Immature natural killer cell (primary cell): ENCODE results near the gene LRRC4C. TPM values are rescaled to one million over a fixed set of nuclear protein-coding genes. Genes with fewer than 3 reads are reported as not detected.

Experiments
- DNase-seq, 3 donors: peaks; one replicate each; pipeline ENCODE4 v3.0.0; 2022; ENCODE audit warnings: mixed read lengths in 1 of 3
- H3K27ac Mint-ChIP-seq, 6 donors: one replicate each; pipeline ENCODE4 v1.8.0; 2020; ENCODE audit warnings: mixed read lengths in 6 of 6, mild to moderate bottlenecking in 5 of 6, inconsistent platforms in 4 of 6, moderate library complexity in 3 of 6
- H3K27me3 Mint-ChIP-seq, 3 donors: one replicate each; pipeline ENCODE4 v1.8.0; 2020 to 2021; ENCODE audit warnings: low read depth in 3 of 3, mild to moderate bottlenecking in 3 of 3, mixed read lengths in 3 of 3, moderate library complexity in 3 of 3, inconsistent platforms in 1 of 3
- H3K36me3 Mint-ChIP-seq, 3 donors: one replicate each; pipeline ENCODE4 v1.8.0; 2020; ENCODE audit warnings: mixed read lengths in 3 of 3, inconsistent platforms in 2 of 3, mild to moderate bottlenecking in 2 of 3
- H3K4me1 Mint-ChIP-seq, 2 donors: one replicate each; pipeline ENCODE4 v1.8.0; 2020; ENCODE audit warnings: inconsistent platforms in 2 of 2, mild to moderate bottlenecking in 2 of 2, mixed read lengths in 2 of 2, moderate library complexity in 1 of 2
- H3K4me3 Mint-ChIP-seq, 5 donors: one replicate each; pipeline ENCODE4 v1.8.0; 2020; ENCODE audit warnings: mild to moderate bottlenecking in 5 of 5, mixed read lengths in 5 of 5, inconsistent platforms in 3 of 5, moderate library complexity in 3 of 5
- H3K9me3 Mint-ChIP-seq, 6 donors: one replicate each; pipeline ENCODE4 v1.8.0; 2020; ENCODE audit warnings: mild to moderate bottlenecking in 6 of 6, mixed read lengths in 6 of 6, inconsistent platforms in 4 of 6, moderate library complexity in 3 of 6
- polyA plus RNA-seq, 3 donors: library from polyadenylated mRNA; unstranded; fragments of 300-500 nt; fragmentation: Illumina TruSeq; gene quantifications; one replicate each; pipeline ENCODE4 v1.2.3, GENCODE V29; 2021

The LRRC4C gene
- polyA plus RNA-seq, 3 donors from 2014 or later, result not detected

GRCh38 chr11:40293655-40294348, 1165.7 kb downstream of the LRRC4C start:
- Mint-ChIP-seq H3K4me3 (peak overlapping the region; percentile 50 to 81 (median 71)), H3K4me1 (peaks cover 2 to 7% of the 10 kb centered on the region in 2 donors), H3K27me3 (peaks cover 0 to 6% (median 2%) of the 10 kb centered on the region in 3 donors), H3K27ac (no peak overlapping the region), H3K9me3 (peaks cover 1 to 25% (median 16%) of the 10 kb centered on the region in 6 donors), H3K36me3 (no peaks in the 10 kb centered on the region)
- DNase-seq, result peak; percentile 0 to 3 (median 1)

GRCh38 chr11:40292721-40293508, 1166.5 kb downstream of the LRRC4C start:
- H3K27me3 Mint-ChIP-seq, result peaks cover 0 to 6% (median 2%) of the 10 kb centered on the region in 3 donors
- H3K4me3 Mint-ChIP-seq, result peak overlapping the region in 4 of 5 donors; percentile 8 to 71 (median 40)
- H3K4me1 Mint-ChIP-seq, result peaks cover 2 to 7% of the 10 kb centered on the region in 2 donors
- H3K27ac Mint-ChIP-seq, result no peak overlapping the region
- H3K36me3 Mint-ChIP-seq, result no peaks in the 10 kb centered on the region
- H3K9me3 Mint-ChIP-seq, result peaks cover 1 to 24% (median 13%) of the 10 kb centered on the region in 6 donors
- no peak for DNase-seq

DNA sequence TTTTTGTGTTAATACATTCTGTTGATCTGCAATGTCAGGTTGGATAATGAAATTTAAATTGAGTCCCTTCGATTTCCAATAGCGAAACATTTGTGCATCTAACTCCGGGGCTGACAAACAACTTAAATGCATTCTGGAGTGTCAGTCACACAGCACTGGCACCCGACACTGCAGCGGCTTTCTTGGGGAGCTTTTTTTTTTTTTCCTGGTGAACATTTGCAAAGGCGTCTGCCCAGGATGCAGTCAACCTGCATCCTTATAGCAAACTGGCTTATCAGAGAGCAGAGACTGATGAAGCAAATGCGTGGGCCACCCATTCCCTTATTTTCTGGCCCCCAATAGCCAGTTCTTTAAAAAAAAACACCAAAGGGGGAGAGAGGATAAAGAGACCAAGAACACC, 1167.7 kb downstream of the LRRC4C start:
- Mint-ChIP-seq H3K27me3 (peaks cover 0 to 6% (median 2%) of the 10 kb centered on the region in 3 donors), H3K27ac (no peak overlapping the region), H3K4me3 (peak overlapping the region in 1 of 5 donors; percentile 17), H3K4me1 (peaks cover 2 to 7% of the 10 kb centered on the region in 2 donors), H3K9me3 (peaks cover 1 to 29% (median 13%) of the 10 kb centered on the region in 6 donors), H3K36me3 (no peaks in the 10 kb centered on the region)
- no peak for DNase-seq

- no peak for DNase-seq
- no peaks in the 10 kb centered on the region for H3K36me3 Mint-ChIP-seq
- peaks cover 0 to 6% (median 2%) of the 10 kb centered on the region in 3 donors for H3K27me3 Mint-ChIP-seq
- H3K4me3 Mint-ChIP-seq, result no peak overlapping the region
- peaks cover 2 to 7% of the 10 kb centered on the region in 2 donors for H3K4me1 Mint-ChIP-seq
- no peak overlapping the region for H3K27ac Mint-ChIP-seq
- H3K9me3 Mint-ChIP-seq, result peaks cover 1 to 28% (median 13%) of the 10 kb centered on the region in 6 donors
Observed at GRCh38 chr11:40291329-40291728, 1168.1 kb downstream of the LRRC4C start.

GRCh38 chr11:40290171-40290631, 1169.3 kb downstream of the LRRC4C start:
- Mint-ChIP-seq H3K27me3 (peaks cover 0 to 5% (median 2%) of the 10 kb centered on the region in 3 donors), H3K9me3 (peaks cover 1 to 25% (median 13%) of the 10 kb centered on the region in 6 donors), H3K4me1 (peaks cover 2 to 7% of the 10 kb centered on the region in 2 donors), H3K36me3 (no peaks in the 10 kb centered on the region), H3K27ac (no peak overlapping the region), H3K4me3 (no peak overlapping the region)
- DNase-seq, result no peak

DNA sequence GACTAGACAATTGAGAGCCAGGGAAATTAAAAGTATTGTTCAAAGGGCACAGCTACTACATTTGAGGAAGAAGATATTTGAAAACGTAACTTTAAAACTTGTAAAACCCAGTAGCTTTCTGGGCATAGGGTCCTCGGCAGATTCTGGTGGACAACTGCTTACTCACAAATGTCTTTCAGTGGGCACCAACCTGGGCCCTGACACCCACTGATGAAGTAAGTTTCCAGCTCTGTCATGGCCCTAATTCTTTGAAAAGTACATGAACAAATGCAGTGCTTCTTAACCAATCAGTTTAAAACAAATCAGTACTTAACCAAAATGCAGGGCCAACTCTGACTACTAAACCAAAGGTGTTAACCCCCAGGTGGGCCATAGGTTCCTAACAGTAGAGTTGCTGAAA, 1170.1 kb downstream of the LRRC4C start:
- Mint-ChIP-seq H3K4me3 (no peak overlapping the region), H3K4me1 (peaks cover 2 to 7% of the 10 kb centered on the region in 2 donors), H3K27ac (no peak overlapping the region), H3K36me3 (no peaks in the 10 kb centered on the region), H3K27me3 (peaks cover 0 to 5% (median 2%) of the 10 kb centered on the region in 3 donors), H3K9me3 (peaks cover 2 to 26% (median 15%) of the 10 kb centered on the region in 6 donors)
- DNase-seq, result no peak

GRCh38 chr11:40287916-40288803, 1171.3 kb downstream of the LRRC4C start:
- H3K36me3 Mint-ChIP-seq, result no peaks in the 10 kb centered on the region

DNA sequence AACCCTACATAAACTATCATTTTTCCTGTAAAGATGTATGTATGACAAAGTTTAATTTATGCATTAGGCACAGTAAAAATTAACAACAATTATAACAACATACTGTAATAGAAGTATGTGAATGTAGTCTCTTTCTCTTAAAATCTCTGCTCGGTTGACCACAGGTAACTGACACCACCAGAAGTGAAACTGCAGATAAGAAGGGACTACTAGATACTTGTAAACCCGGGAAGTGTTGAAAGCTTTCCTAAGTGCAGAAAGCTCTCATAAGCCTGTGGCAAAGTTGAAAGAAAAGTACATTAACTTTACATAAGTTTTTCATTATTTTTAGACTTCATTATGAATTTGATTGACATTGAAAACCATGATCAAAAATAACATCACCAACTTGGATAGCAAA, 1173.3 kb downstream of the LRRC4C start:
- DNase-seq, result no peak
- Mint-ChIP-seq H3K4me1 (no peaks in the 10 kb centered on the region), H3K4me3 (no peak overlapping the region), H3K27me3 (no peaks in the 10 kb centered on the region), H3K9me3 (peaks cover 6 to 30% (median 13%) of the 10 kb centered on the region in 6 donors), H3K36me3 (no peaks in the 10 kb centered on the region), H3K27ac (no peak overlapping the region)

More at GRCh38 chr11:40287916-40288803, 1171.3 kb downstream of the LRRC4C start:
- peaks cover 5 to 33% (median 12%) of the 10 kb centered on the region in 6 donors for H3K9me3 Mint-ChIP-seq
- peaks cover 0 to 2% (median 0%) of the 10 kb centered on the region in 3 donors for H3K27me3 Mint-ChIP-seq
- DNase-seq, result no peak
- H3K27ac Mint-ChIP-seq, result no peak overlapping the region
- H3K4me1 Mint-ChIP-seq, result peaks cover 2 to 7% of the 10 kb centered on the region in 2 donors
- no peak overlapping the region for H3K4me3 Mint-ChIP-seq

- Mint-ChIP-seq H3K9me3 (peaks cover 5 to 34% (median 13%) of the 10 kb centered on the region in 6 donors), H3K27me3 (no peaks in the 10 kb centered on the region), H3K4me3 (no peak overlapping the region), H3K36me3 (no peaks in the 10 kb centered on the region), H3K4me1 (no peaks in the 10 kb centered on the region), H3K27ac (no peak overlapping the region)
- DNase-seq, result no peak
Observed at GRCh38 chr11:40285558-40285957, 1173.9 kb downstream of the LRRC4C start.

GRCh38 chr11:40281052-40281580, 1178.3 kb downstream of the LRRC4C start:
- Mint-ChIP-seq H3K27me3 (no peaks in the 10 kb centered on the region), H3K4me1 (no peaks in the 10 kb centered on the region), H3K4me3 (no peak overlapping the region), H3K9me3 (peaks cover 7 to 31% (median 15%) of the 10 kb centered on the region in 6 donors), H3K27ac (no peak overlapping the region), H3K36me3 (no peaks in the 10 kb centered on the region)
- no peak for DNase-seq

DNA sequence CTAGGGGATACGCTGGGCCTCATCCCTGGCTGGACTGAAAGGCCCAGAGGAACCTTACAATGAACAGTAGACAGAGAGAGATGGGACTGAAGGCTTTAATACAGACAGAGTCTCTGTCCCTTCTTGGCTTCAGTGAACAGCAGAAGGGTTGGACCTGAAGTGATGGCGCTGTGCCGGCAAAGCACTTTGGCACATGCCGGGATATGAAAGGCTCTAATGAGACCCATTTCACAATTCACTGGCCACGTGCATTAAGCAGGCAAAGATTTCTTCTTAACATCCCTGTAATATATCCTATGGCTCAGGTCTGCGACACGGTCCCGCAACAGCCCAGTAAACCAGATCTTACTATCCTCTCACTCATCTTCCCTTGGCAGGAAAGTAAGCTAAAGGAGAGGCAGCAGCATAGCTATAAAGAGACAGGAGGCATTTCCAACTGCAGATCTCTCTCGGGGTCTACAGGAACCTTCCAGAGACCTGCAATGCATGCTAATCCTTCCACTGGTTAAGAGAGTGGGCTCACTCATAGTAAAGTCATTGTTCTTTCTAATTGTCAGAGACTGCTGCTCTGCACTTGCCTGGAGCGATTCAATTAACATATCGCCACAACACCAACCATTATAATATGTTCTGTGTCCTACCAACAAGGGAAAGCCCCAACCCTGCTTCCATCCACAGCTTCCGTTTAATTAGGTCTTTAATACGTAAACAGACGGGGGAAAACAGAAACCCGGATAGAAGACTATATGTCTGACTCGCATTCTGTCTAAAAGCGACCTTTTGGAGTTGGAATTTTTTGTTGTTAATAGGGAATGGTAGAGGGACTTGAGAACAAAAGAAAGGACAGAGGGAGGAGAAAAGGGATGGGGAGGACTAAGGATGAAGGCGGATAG, 1179.0 kb downstream of the LRRC4C start:
- Mint-ChIP-seq H3K9me3 (peaks cover 7 to 31% (median 18%) of the 10 kb centered on the region in 6 donors), H3K27ac (no peak overlapping the region), H3K27me3 (no peaks in the 10 kb centered on the region), H3K36me3 (no peaks in the 10 kb centered on the region), H3K4me3 (no peak overlapping the region), H3K4me1 (no peaks in the 10 kb centered on the region)
- DNase-seq, result no peak

GRCh38 chr11:40276960-40277359, 1182.5 kb downstream of the LRRC4C start:
- Mint-ChIP-seq H3K27me3 (no peaks in the 10 kb centered on the region), H3K4me3 (no peak overlapping the region), H3K27ac (no peak overlapping the region), H3K36me3 (no peaks in the 10 kb centered on the region), H3K4me1 (no peaks in the 10 kb centered on the region), H3K9me3 (peaks cover 5 to 31% (median 14%) of the 10 kb centered on the region in 6 donors)
- no peak for DNase-seq
